NT2/D1 (cell line): Measurements from ENCODE around the gene COQ6.
"Not testable (repeated sequence)": the region's sequence is repeated elsewhere in the genome, so short reads cannot be mapped to it uniquely, and the experiment has no call there.

Experiments used
- DNase-seq: peaks from one replicate; pipeline ENCODE4 v3.0.0-alpha.2; 2011; ENCODE audit warnings: low read depth, low spot score
- H3K27me3 ChIP-seq: 2 replicates; pipeline ENCODE4 v1.6.0; 2011; ENCODE audit warnings: mild to moderate bottlenecking; ENCODE audit not compliant: insufficient read length, insufficient read depth
- H3K36me3 ChIP-seq: 2 replicates; pipeline ENCODE4 v1.6.1; 2011; ENCODE audit warnings: mild to moderate bottlenecking, low read length, mixed read lengths; ENCODE audit not compliant: insufficient read depth, insufficient read length
- H3K4me1 ChIP-seq: 2 replicates; pipeline ENCODE4 v1.5.1; 2011; ENCODE audit not compliant: insufficient read depth, insufficient read length
- H3K4me3 ChIP-seq: 2 replicates; pipeline ENCODE4 v1.5.1; 2011; ENCODE audit warnings: low read depth; ENCODE audit not compliant: insufficient read length
- H3K9ac ChIP-seq: 2 replicates; pipeline ENCODE4 v1.6.0; 2011; ENCODE audit warnings: low read depth; ENCODE audit not compliant: insufficient read length
- H3K9me3 ChIP-seq: 2 replicates; pipeline ENCODE4 v1.5.1; 2011; ENCODE audit warnings: mild to moderate bottlenecking, low read length; ENCODE audit not compliant: insufficient read depth
- SUZ12 ChIP-seq: IDR thresholded peaks from 2 replicates; pipeline ENCODE4 v1.6.1; 2011; ENCODE audit not compliant: insufficient read length, insufficient read depth; ENCODE audit errors: extremely low read depth
- YY1 ChIP-seq: IDR thresholded peaks from 2 replicates; pipeline ENCODE4 v1.6.1; 2011; ENCODE audit not compliant: insufficient read length, insufficient read depth
- ZNF274 ChIP-seq: IDR thresholded peaks from 2 replicates; pipeline ENCODE4 v1.6.1; 2011; ENCODE audit warnings: mild to moderate bottlenecking, low read depth, low read length

Gene COQ6

GRCh38 chr14:73997944-73998447, 47.9 kb downstream of the COQ6 start:
- TF ChIP-seq YY1 (no peak), ZNF274 (no peak), SUZ12 (no peak)
- no peak overlapping the region for H3K9ac ChIP-seq
- no peaks in the 10 kb centered on the region for H3K36me3 ChIP-seq
- no peak overlapping the region for H3K4me3 ChIP-seq
- H3K27me3 ChIP-seq = no peaks in the 10 kb centered on the region
- no peaks in the 10 kb centered on the region for H3K4me1 ChIP-seq
- DNase-seq = no peak
- H3K9me3 ChIP-seq = no peaks in the 10 kb centered on the region

- no peaks in the 10 kb centered on the region for H3K4me1 ChIP-seq
- H3K9ac ChIP-seq = no peak overlapping the region
- H3K27me3 ChIP-seq = no peaks in the 10 kb centered on the region
- no peaks in the 10 kb centered on the region for H3K9me3 ChIP-seq
- H3K36me3 ChIP-seq = no peaks in the 10 kb centered on the region
- DNase-seq = no peak
- no peak for TF ChIP-seq SUZ12
- no peak for TF ChIP-seq ZNF274
- TF ChIP-seq YY1 = no peak
- H3K4me3 ChIP-seq = no peak overlapping the region
Observed at GRCh38 chr14:73998726-73999125, 48.6 kb downstream of the COQ6 start.

- H3K9ac ChIP-seq, H3K9me3 ChIP-seq, H3K4me1 ChIP-seq, DNase-seq, H3K4me3 ChIP-seq, H3K27me3 ChIP-seq, H3K36me3 ChIP-seq: not testable (repeated sequence)
Observed at GRCh38 chr14:74005664-74006063, 55.6 kb downstream of the COQ6 start.

GRCh38 chr14:74008843-74009499, 58.9 kb downstream of the COQ6 start:
- H3K27me3 ChIP-seq = no peaks in the 10 kb centered on the region
- H3K9me3 ChIP-seq = no peaks in the 10 kb centered on the region
- H3K9ac ChIP-seq = no peak overlapping the region
- TF ChIP-seq SUZ12 (no peak), YY1 (no peak), ZNF274 (no peak)
- peaks cover 24% of the 10 kb centered on the region for H3K36me3 ChIP-seq
- no peak for DNase-seq
- no peaks in the 10 kb centered on the region for H3K4me1 ChIP-seq
- H3K4me3 ChIP-seq = no peak overlapping the region
